GM19099 (cell line): ENCODE data around the gene TBC1D5.

Experiments used
- POLR2A ChIP-seq: IDR thresholded peaks from 3 replicates; pipeline ENCODE4 v1.6.1; 2011; ENCODE audit warnings: low read depth; ENCODE audit not compliant: insufficient read length; ENCODE audit errors: extremely low read depth

TBC1D5 gene

DNA sequence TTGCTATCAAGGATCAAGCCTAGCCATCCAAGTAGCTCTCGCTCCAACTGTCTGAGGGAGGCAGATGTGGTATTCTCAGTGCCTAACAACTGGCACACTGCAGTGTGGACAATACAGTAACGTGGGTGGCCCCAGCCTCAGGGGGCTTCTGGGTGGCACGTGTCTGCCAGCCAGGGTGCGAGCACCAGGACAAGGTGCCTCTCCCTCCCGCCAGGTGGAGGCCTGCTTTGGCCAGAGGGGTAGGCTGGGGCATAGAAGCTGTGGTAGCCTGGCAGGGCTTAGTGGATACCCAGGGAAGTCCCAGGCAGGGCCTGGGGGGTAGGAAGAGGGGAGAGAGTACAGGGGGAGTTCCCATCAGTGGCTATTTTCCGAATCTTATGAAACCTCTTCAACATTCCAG lies 623.7 kb downstream of the TBC1D5 start:
- no peak for TF ChIP-seq POLR2A

DNA sequence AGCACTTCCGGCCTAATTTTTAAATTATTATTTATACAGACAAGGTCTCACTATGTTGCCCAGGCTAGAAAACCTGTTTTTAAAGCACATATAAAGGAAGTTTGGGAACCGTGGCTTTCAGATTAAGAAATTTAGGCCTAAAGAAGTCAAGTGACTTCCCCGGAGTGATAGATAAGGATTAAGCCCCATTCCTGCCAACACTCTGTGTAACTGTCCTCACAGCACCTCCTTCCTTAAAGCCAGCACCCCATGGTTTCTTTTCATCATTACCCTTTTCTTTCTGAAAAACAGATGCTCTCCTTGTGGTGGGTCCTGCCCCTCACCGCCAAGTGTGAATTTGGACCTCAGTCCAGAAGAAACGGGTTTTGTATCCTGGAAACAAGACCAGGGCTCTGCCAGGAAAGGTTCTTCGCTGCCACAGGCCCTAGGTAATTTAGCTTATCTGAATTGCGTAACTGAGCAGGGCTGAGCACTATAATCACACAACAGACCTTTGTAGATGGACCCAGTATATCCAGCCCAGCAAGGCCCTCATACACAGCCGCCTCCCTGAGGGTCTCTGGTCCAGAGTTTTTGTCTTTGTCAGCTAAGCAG lies 626.3 kb downstream of the TBC1D5 start:
- no peak for TF ChIP-seq POLR2A

DNA sequence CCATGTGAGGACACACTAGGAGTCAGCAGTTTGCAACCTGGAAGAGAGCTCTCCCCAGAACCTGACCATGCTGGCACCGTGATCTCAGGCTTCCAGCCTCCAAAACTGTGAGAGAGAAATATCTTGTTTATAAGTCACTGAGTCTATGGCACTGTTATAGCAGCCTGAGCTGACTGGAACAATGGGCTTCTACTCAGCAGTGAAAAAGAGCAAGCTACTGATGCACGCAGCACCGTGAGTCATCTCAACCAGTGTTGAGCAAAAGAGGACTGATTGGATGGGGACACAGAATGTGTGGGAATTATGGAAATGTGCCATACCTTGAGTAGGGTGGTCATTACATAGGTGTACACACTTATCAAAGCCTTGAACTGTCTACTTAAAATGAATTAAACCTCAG lies 627.2 kb downstream of the TBC1D5 start:
- TF ChIP-seq POLR2A, result no peak

DNA sequence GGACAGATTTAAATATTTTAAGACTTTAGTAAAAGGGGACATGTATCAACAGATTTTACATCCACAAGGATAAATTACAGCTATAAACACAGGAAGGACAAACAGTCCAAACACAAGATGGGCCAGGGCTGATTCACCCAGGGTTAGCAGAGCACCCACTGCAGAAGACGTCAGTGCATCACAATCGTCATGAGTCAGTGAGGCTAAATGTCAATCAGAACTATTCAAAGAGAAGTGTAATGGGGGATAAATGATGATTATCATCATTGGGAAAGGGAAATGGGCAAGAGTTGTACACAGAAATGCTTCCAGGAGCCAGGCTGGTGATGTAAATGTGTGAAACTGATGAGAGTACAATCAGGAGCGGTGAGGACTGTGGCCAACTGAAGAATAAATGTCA lies 630.8 kb downstream of the TBC1D5 start:
- no peak for TF ChIP-seq POLR2A

DNA sequence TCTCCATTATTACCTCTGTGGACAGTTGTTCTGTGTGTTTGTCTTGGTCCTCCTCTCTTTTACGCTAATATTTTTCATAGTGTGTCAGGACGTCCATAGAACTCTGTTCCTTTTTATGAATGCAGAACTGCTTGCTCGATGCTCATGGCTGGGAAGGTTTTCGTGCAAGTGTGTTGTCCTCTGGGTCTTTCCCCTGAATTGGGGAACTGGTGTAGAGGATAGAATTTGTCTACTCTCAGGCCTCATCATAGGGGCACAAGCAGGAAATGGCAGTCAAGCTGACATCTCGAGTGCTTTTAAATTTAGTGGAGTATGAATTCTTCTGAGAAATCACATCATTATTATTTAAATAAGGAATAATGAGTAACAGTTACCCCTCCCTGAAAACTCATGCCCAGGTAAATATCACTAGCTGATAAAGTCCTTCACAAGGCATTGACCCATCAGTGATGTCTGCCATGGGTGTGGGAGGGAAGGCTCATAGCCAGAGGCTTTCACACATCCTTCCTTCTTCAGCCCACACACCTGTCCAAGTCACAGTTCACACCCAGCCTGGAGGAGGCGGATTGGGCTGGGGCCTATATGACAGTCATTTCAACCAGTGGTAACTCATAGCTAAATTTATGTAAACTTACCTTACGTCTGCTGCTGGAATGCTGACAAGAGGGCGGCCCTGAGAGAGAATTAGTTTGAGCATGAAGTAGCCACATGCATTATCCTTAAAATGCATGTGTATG lies 631.6 kb downstream of the TBC1D5 start:
- TF ChIP-seq POLR2A, result no peak
